CD14-positive monocyte (primary cell): ENCODE measurements around the gene KRT26. TPM values are rescaled to one million over a fixed set of nuclear protein-coding genes. Genes with fewer than 3 reads are reported as not detected.

Experiments used
- DNase-seq, 3 donors: peaks; one replicate each; pipeline ENCODE4 v3.0.0-alpha.2; 2011 to 2022
- H2AFZ ChIP-seq: 2 replicates; pipeline ENCODE4 v1.6.0; 2012; ENCODE audit warnings: mild to moderate bottlenecking, low read depth, low read length, inconsistent platforms; ENCODE audit not compliant: insufficient read depth, poor library complexity, severe bottlenecking
- H3K27ac ChIP-seq, 2 donors: 1 replicate in 1 of 2; 2 replicates in 1 of 2; pipeline ENCODE4 v1.5.1; 2012 to 2013; ENCODE audit warnings: low read length in 2 of 2, control low read depth in 1 of 2, inconsistent platforms in 1 of 2, low read depth in 1 of 2, mild to moderate bottlenecking in 1 of 2
- H3K27me3 ChIP-seq, 2 donors: one replicate each; pipeline versions ENCODE4 v1.6.0 to v1.6.1; 2011 to 2013; ENCODE audit warnings: low read length in 2 of 2; ENCODE audit not compliant: control insufficient read depth in 2 of 2, insufficient read depth in 2 of 2
- H3K36me3 ChIP-seq, 2 donors: replicated peaks in 1 of 2; 1 replicate in 1 of 2; 2 replicates in 1 of 2; pipeline versions ENCODE4 v1.5.1 to v1.6.1; 2012 to 2013; ENCODE audit warnings: low read length in 2 of 2, control low read depth in 1 of 2, inconsistent platforms in 1 of 2, mild to moderate bottlenecking in 1 of 2; ENCODE audit not compliant: insufficient read depth in 2 of 2, control insufficient read depth in 1 of 2
- H3K4me1 ChIP-seq, 2 donors: 1 replicate in 1 of 2; 2 replicates in 1 of 2; pipeline versions ENCODE4 v1.5.1 to v1.6.1; 2012 to 2013; ENCODE audit warnings: low read length in 2 of 2, control low read depth in 1 of 2, inconsistent platforms in 1 of 2, mild to moderate bottlenecking in 1 of 2, moderate library complexity in 1 of 2; ENCODE audit not compliant: insufficient read depth in 2 of 2, control insufficient read depth in 1 of 2
- H3K4me2 ChIP-seq: replicated peaks from 2 replicates; pipeline ENCODE3; 2012; ENCODE audit warnings: low read length, moderate library complexity, mild to moderate bottlenecking; ENCODE audit not compliant: poor library complexity, severe bottlenecking; ENCODE audit errors: extremely low read depth
- H3K4me3 ChIP-seq, 3 experiments: fragments of 200-600 bp in 1 of 3; sonication (generic) in 1 of 3; replicated peaks in 1 of 3; 1 replicate in 2 of 3; 2 replicates in 1 of 3; pipeline ENCODE4 v1.5.1; 2011 to 2013; ENCODE audit warnings: low read length in 3 of 3, mild to moderate bottlenecking in 3 of 3, control low read depth in 2 of 3, low read depth in 2 of 3, inconsistent platforms in 1 of 3, moderate library complexity in 1 of 3
- H3K79me2 ChIP-seq: 2 replicates; pipeline ENCODE4 v1.6.0; 2012; ENCODE audit warnings: mild to moderate bottlenecking, control low read depth, inconsistent platforms, low read length, moderate library complexity; ENCODE audit not compliant: insufficient read depth
- H3K9ac ChIP-seq: 2 replicates; pipeline ENCODE4 v1.6.0; 2017; ENCODE audit warnings: low read length, mild to moderate bottlenecking; ENCODE audit not compliant: insufficient read depth, poor library complexity, severe bottlenecking
- H3K9me3 ChIP-seq, 2 donors: replicated peaks in 1 of 2; 1 replicate in 1 of 2; 2 replicates in 1 of 2; pipeline versions ENCODE4 v1.5.1 to v1.6.1; 2012 to 2013; ENCODE audit warnings: low read length in 2 of 2, control low read depth in 1 of 2; ENCODE audit not compliant: control insufficient read depth in 1 of 2, insufficient read depth in 1 of 2
- H4K20me1 ChIP-seq: 2 replicates; pipeline ENCODE4 v1.6.0; 2012; ENCODE audit warnings: mild to moderate bottlenecking, low read length, control low read depth, moderate library complexity; ENCODE audit not compliant: insufficient read depth
- H3K27ac Mint-ChIP-seq, 7 donors: one replicate each; pipeline ENCODE4 v1.8.0; 2020; ENCODE audit warnings: mild to moderate bottlenecking in 7 of 7, mixed read lengths in 7 of 7, moderate library complexity in 6 of 7, inconsistent platforms in 2 of 7
- H3K27me3 Mint-ChIP-seq, 3 donors: one replicate each; pipeline ENCODE4 v1.8.0; 2021 to 2022; ENCODE audit warnings: low read depth in 3 of 3, mild to moderate bottlenecking in 3 of 3, mixed read lengths in 3 of 3, moderate library complexity in 3 of 3, inconsistent platforms in 1 of 3
- H3K36me3 Mint-ChIP-seq, 2 donors: one replicate each; pipeline ENCODE4 v1.8.0; 2020; ENCODE audit warnings: mixed read lengths in 2 of 2, inconsistent platforms in 1 of 2, mild to moderate bottlenecking in 1 of 2
- H3K4me1 Mint-ChIP-seq: one replicate; pipeline ENCODE4 v1.8.0; 2020; ENCODE audit warnings: mild to moderate bottlenecking, mixed read lengths
- H3K4me3 Mint-ChIP-seq, 2 donors: one replicate each; pipeline ENCODE4 v1.8.0; 2020; ENCODE audit warnings: mild to moderate bottlenecking in 2 of 2, mixed read lengths in 2 of 2, moderate library complexity in 1 of 2
- H3K9me3 Mint-ChIP-seq, 7 donors: one replicate each; pipeline ENCODE4 v1.8.0; 2020 to 2022; ENCODE audit warnings: mixed read lengths in 7 of 7, mild to moderate bottlenecking in 6 of 7, moderate library complexity in 6 of 7, inconsistent platforms in 2 of 7
- WGBS: methylation state at CpG from one replicate; pipeline ENCODE4 v1.1.5; 2013; ENCODE audit warnings: missing lambda C conversion rate; ENCODE audit not compliant: insufficient coverage; 5-methylcytosine and 5-hydroxymethylcytosine counted together
- intact Hi-C, 2 donors: fragments of 100-400 bp; cut with micrococcal nuclease; formaldehyde crosslinking; loops; one replicate each; pipeline versions ENCODE4 v1.15.0 to v1.15.1; 2023
- polyA plus RNA-seq, 3 donors: library from polyadenylated mRNA; depleted of rRNA in 1 of 3; unstranded in 2 of 3; stranded (reverse) in 1 of 3; fragments of 300-500 nt in 2 of 3; fragments of >200 nt in 1 of 3; fragmentation: Illumina TruSeq in 2 of 3; gene quantifications; 1 replicate in 2 of 3; 2 replicates in 1 of 3; pipeline ENCODE4 v1.2.3, GENCODE V29; 2012 to 2021
- TF ChIP-seq, protein P1 (sequence below): fragments of 200-600 bp; IDR thresholded peaks from one replicate; pipeline ENCODE4 v1.8.0; 2022; ENCODE audit warnings: antibody characterized with exemption, mild to moderate bottlenecking

Gene KRT26
- polyA plus RNA-seq, 3 donors, result not detected

DNA sequence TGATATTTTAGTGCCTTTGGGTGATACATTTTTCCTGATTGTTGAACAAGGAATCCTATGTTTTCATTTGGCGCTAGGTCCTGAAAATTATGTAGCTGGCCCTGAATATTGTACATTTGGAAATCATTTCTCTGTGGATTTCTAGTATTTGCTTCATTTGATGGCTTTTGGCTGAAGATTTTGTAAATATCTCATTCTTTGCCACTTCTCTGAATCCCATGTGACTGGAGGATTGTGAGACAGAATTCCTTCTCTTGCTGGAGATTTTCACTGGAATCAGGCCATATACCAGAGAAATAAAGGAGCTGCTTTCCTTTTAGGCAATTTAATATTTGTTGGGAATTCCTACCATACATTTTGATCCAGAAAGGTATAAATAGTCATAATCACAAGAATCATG lies 19.1 kb upstream of the KRT26 start:
- no peaks in the 10 kb centered on the region for H3K79me2 ChIP-seq
- H3K36me3 ChIP-seq, result no peaks in the 10 kb centered on the region
- no peak overlapping the region for H2AFZ ChIP-seq
- no peak overlapping the region for H3K4me2 ChIP-seq
- DNase-seq, result no peak
- peaks cover 5 to 16% of the 10 kb centered on the region in 2 donors for H3K27me3 ChIP-seq
- no peak overlapping the region for H3K27ac ChIP-seq
- peaks cover 0 to 2% (median 0%) of the 10 kb centered on the region in 7 donors for H3K9me3 Mint-ChIP-seq
- 100% methylated on average over 1 of the region's 1 CpG for WGBS
- H3K27ac Mint-ChIP-seq, result no peak overlapping the region
- H3K4me1 ChIP-seq, result no peaks in the 10 kb centered on the region
- peaks cover 14 to 32% (median 20%) of the 10 kb centered on the region in 3 donors for H3K27me3 Mint-ChIP-seq
- TF ChIP-seq, protein P1, sequence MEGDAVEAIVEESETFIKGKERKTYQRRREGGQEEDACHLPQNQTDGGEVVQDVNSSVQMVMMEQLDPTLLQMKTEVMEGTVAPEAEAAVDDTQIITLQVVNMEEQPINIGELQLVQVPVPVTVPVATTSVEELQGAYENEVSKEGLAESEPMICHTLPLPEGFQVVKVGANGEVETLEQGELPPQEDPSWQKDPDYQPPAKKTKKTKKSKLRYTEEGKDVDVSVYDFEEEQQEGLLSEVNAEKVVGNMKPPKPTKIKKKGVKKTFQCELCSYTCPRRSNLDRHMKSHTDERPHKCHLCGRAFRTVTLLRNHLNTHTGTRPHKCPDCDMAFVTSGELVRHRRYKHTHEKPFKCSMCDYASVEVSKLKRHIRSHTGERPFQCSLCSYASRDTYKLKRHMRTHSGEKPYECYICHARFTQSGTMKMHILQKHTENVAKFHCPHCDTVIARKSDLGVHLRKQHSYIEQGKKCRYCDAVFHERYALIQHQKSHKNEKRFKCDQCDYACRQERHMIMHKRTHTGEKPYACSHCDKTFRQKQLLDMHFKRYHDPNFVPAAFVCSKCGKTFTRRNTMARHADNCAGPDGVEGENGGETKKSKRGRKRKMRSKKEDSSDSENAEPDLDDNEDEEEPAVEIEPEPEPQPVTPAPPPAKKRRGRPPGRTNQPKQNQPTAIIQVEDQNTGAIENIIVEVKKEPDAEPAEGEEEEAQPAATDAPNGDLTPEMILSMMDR, result no peak
- intact Hi-C loops, result no loop called here
- no peak overlapping the region for H3K9ac ChIP-seq
- H4K20me1 ChIP-seq, result no peaks in the 10 kb centered on the region
- no peaks in the 10 kb centered on the region for H3K4me1 Mint-ChIP-seq
- no peak overlapping the region for H3K4me3 ChIP-seq
- H3K4me3 Mint-ChIP-seq, result no peak overlapping the region
- H3K36me3 Mint-ChIP-seq, result no peaks in the 10 kb centered on the region
- no peaks in the 10 kb centered on the region for H3K9me3 ChIP-seq

DNA sequence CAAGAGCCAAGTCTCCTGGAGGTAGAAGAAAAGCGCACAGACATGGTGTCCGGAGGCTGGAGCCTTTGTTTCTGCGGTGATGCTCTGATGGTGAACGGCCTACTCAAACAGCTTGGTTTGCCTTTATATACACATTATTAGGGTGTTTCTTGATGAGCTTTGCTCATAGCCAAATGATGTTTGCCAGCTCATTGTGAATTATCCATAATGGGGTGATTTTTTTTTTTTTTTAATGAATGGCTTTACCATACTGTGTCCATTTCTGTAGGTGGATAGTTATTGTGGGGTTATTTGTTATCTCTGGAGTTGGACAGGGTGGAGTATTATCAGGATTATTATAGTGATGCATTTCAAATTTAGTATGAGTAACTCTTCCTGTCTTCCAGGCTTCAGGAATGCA lies 10.4 kb upstream of the KRT26 start, which contains the start of gene KRT27:
KRT27 (minus strand) TSS at position 101 of the 400 bp plus-strand sequence; CDS start at position 44, 57 bp downstream.
- Histone ChIP-seq H4K20me1 (no peaks in the 10 kb centered on the region), H3K4me1 (peaks cover 0 to 4% of the 10 kb centered on the region in 2 donors), H3K4me3 (no peak within 1 kb of the TSS), H3K9me3 (peaks cover 4 to 5% of the 10 kb centered on the region in 2 donors), H3K27ac (no peak within 1 kb of the TSS), H3K36me3 (no peaks in the 10 kb centered on the region), H3K79me2 (no peaks in the 10 kb centered on the region), H3K9ac (no peak within 1 kb of the TSS), H3K4me2 (no peak within 1 kb of the TSS), H3K27me3 (peaks cover 26 to 29% of the 10 kb centered on the region in 2 donors), H2AFZ (no peak within 1 kb of the TSS)
- Mint-ChIP-seq H3K36me3 (no peaks in the 10 kb centered on the region), H3K9me3 (peaks cover 0 to 17% (median 5%) of the 10 kb centered on the region in 7 donors), H3K4me1 (peaks cover 5% of the 10 kb centered on the region), H3K27ac (no peak within 1 kb of the TSS), H3K4me3 (peak within 1 kb of the TSS in 1 of 2 donors; percentile 57), H3K27me3 (peaks cover 31 to 65% (median 45%) of the 10 kb centered on the region in 3 donors)
- intact Hi-C loops, result no loop called here
- no CpG with 5 or more reads among the region's 4 CpGs for WGBS
- DNase-seq, result no peak
- TF ChIP-seq, protein P1, result no peak
